HepG2 (cell line): ENCODE data around the gene THOP1. TPM values are rescaled to one million over a fixed set of nuclear protein-coding genes. Genes with fewer than 3 reads are reported as not detected.

ENCODE experiments used
- ATAC-seq: fragments of 200-7000 bp; cut with Tn5 transposase; 3 replicates; pipeline ENCODE4 v1.9.1; 2020; ENCODE audit warnings: mild to moderate bottlenecking, moderate library complexity
- BruUV-seq: library from RNA; stranded (reverse); fragments of 400-500 nt; replicated peaks from 2 replicates; lab custom pipeline; 2021; lab: Mats Ljungman, UMichigan
- CTCF ChIA-PET: fragments of 300-600 bp; formaldehyde crosslinking; extraction: SDS; loops from one replicate; lab custom pipeline; 2021; ENCODE audit warnings: low total read pairs, inconsistent platforms, low intra/inter-chr PET ratio; lab: Yijun Ruan, JAX
- POLR2A ChIA-PET: fragments of 350-600 bp; sonication (Branson Sonifier 250); formaldehyde crosslinking; loops from one replicate; lab custom pipeline; 2020; ENCODE audit warnings: antibody characterized with exemption, inconsistent platforms; lab: Yijun Ruan, JAX
- DNase-seq: peaks from one replicate; pipeline ENCODE4 v3.0.0-alpha.2; 2015; ENCODE audit warnings: low spot score
- FAIRE-seq: peaks from 3 replicates; lab custom pipeline; 2011; peaks lifted over from hg19 to GRCh38; lab: Jason Lieb, UNC
- H2AFZ ChIP-seq: one replicate; pipeline ENCODE4 v1.6.1; 2011; ENCODE audit warnings: low read length, inconsistent platforms
- H3K27ac ChIP-seq: fragments of 300-600 bp; 3 replicates; pipeline ENCODE4 v1.8.0; 2011; ENCODE audit warnings: mixed run types, mild to moderate bottlenecking, mixed read lengths, low read length, inconsistent platforms; ENCODE audit not compliant: insufficient read depth; ENCODE audit errors: extremely low read length
- H3K27me3 ChIP-seq, 2 experiments: fragments of 200-600 bp in 1 of 2; 2 replicates in 1 of 2; 3 replicates in 1 of 2; pipeline versions ENCODE4 v1.6.0 to v1.8.0; 2011; ENCODE audit warnings: low read length in 2 of 2, mild to moderate bottlenecking in 2 of 2, moderate library complexity in 2 of 2, inconsistent platforms in 1 of 2; ENCODE audit not compliant: insufficient read depth in 2 of 2, control insufficient read depth in 1 of 2
- H3K36me3 ChIP-seq, 2 experiments: fragments of 200-600 bp in 1 of 2; replicated peaks in 1 of 2; 2 replicates in 1 of 2; 3 replicates in 1 of 2; pipeline versions ENCODE4 v1.5.1 to v1.8.0; 2011; ENCODE audit warnings: low read length in 2 of 2, inconsistent platforms in 1 of 2; ENCODE audit not compliant: insufficient read depth in 2 of 2, control insufficient read depth in 1 of 2
- H3K4me1 ChIP-seq: 2 replicates; pipeline ENCODE4 v1.5.1; 2012; ENCODE audit warnings: low read length, inconsistent platforms; ENCODE audit not compliant: insufficient read depth
- H3K4me2 ChIP-seq: 2 replicates; pipeline ENCODE4 v1.6.0; 2011; ENCODE audit warnings: low read depth, low read length, inconsistent platforms
- H3K4me3 ChIP-seq, 3 experiments: fragments of 200-600 bp in 1 of 3; sonication (generic), shearing (Covaris generic) in 1 of 3; replicated peaks in 1 of 3; 2 replicates each; pipeline ENCODE4 v1.5.1; 2011 to 2016; ENCODE audit warnings: low read length in 3 of 3, inconsistent platforms in 2 of 3, low read depth in 2 of 3, mild to moderate bottlenecking in 2 of 3, control low read depth in 1 of 3, mixed read lengths in 1 of 3; ENCODE audit not compliant: insufficient read depth in 1 of 3
- H3K79me2 ChIP-seq: one replicate; pipeline ENCODE4 v1.6.1; 2011; ENCODE audit warnings: low read length, inconsistent platforms; ENCODE audit not compliant: insufficient read depth
- H3K9ac ChIP-seq: 2 replicates; pipeline ENCODE4 v1.6.0; 2011; ENCODE audit warnings: mild to moderate bottlenecking, low read depth, low read length, inconsistent platforms; ENCODE audit not compliant: insufficient read depth
- H3K9me3 ChIP-seq: 2 replicates; pipeline ENCODE4 v1.5.1; 2012; ENCODE audit warnings: mild to moderate bottlenecking, low read length
- H4K20me1 ChIP-seq: 2 replicates; pipeline ENCODE4 v1.6.0; 2011; ENCODE audit warnings: inconsistent platforms, mild to moderate bottlenecking, low read length, moderate library complexity; ENCODE audit not compliant: insufficient read depth
- ARNT ChIP-seq: fragments of 450-650 bp; IDR thresholded peaks from 2 replicates; pipeline ENCODE4 v1.6.1; 2017
- ATRX ChIP-seq: sonication (generic); formaldehyde crosslinking; IDR thresholded peaks from 2 replicates; pipeline ENCODE4 v1.4.0; 2020; ENCODE audit warnings: missing genetic modification reagents, borderline replicate concordance
- DPF2 ChIP-seq: sonication (generic); formaldehyde crosslinking; IDR thresholded peaks from 2 replicates; pipeline ENCODE4 v1.4.0; 2020; ENCODE audit warnings: mild to moderate bottlenecking, low read depth, missing genetic modification reagents, borderline replicate concordance
- HNF4A ChIP-seq: sonication (generic); formaldehyde crosslinking; IDR thresholded peaks from 2 replicates; pipeline ENCODE4 v1.4.0; 2020; ENCODE audit warnings: missing genetic modification reagents
- HNRNPK ChIP-seq: fragments of 200-400 bp; formaldehyde crosslinking; IDR thresholded peaks from 2 replicates; pipeline ENCODE4 v1.6.1; 2018; ENCODE audit warnings: low read length, low read depth, moderate library complexity, mild to moderate bottlenecking; ENCODE audit not compliant: poor library complexity, severe bottlenecking
- KAT7 ChIP-seq: IDR thresholded peaks from 2 replicates; pipeline ENCODE4 v1.6.1; 2018; ENCODE audit warnings: borderline replicate concordance, missing compliant biosample characterization
- RFXANK ChIP-seq: IDR thresholded peaks from 2 replicates; pipeline ENCODE4 v1.6.1; 2016
- SRF ChIP-seq: IDR thresholded peaks from 2 replicates; pipeline ENCODE4 v1.6.1; 2011; ENCODE audit warnings: mild to moderate bottlenecking, low read depth, low read length, moderate library complexity
- TEF ChIP-seq: sonication (generic); formaldehyde crosslinking; IDR thresholded peaks from 2 replicates; pipeline ENCODE4 v1.5.0; 2020; ENCODE audit warnings: missing genetic modification reagents
- WIZ ChIP-seq: sonication (generic); formaldehyde crosslinking; IDR thresholded peaks from 2 replicates; pipeline ENCODE4 v1.5.1; 2020; ENCODE audit warnings: mild to moderate bottlenecking, missing genetic modification reagents
- ZFP36 ChIP-seq: fragments of 150-350 bp; IDR thresholded peaks from 2 replicates; pipeline ENCODE4 v1.6.1; 2018; ENCODE audit warnings: borderline replicate concordance, low read length, low read depth; ENCODE audit not compliant: partially characterized antibody
- ZNF326 ChIP-seq: sonication (generic); formaldehyde crosslinking; IDR thresholded peaks from 2 replicates; pipeline ENCODE4 v1.4.0; 2020; ENCODE audit warnings: missing genetic modification reagents, borderline replicate concordance
- ZNF335 ChIP-seq: sonication (generic); formaldehyde crosslinking; IDR thresholded peaks from 2 replicates; pipeline ENCODE4 v1.4.0; 2020; ENCODE audit warnings: missing genetic modification reagents
- ZNF564 ChIP-seq: sonication (generic); formaldehyde crosslinking; IDR thresholded peaks from 2 replicates; pipeline ENCODE4 v1.8.1; 2023; ENCODE audit warnings: mild to moderate bottlenecking, missing genetic modification reagents
- ZNF598 ChIP-seq: sonication (generic); formaldehyde crosslinking; IDR thresholded peaks from 2 replicates; pipeline ENCODE4 v1.5.1; 2020; ENCODE audit warnings: mild to moderate bottlenecking, missing genetic modification reagents, borderline replicate concordance
- ZNF605 ChIP-seq: sonication (generic); formaldehyde crosslinking; IDR thresholded peaks from 2 replicates; pipeline ENCODE4 v1.8.0; 2022; ENCODE audit warnings: mild to moderate bottlenecking, missing genetic modification reagents
- ZNF792 ChIP-seq: IDR thresholded peaks from 2 replicates; pipeline ENCODE4 v1.6.1; 2016
- ZNF839 ChIP-seq: sonication (generic); formaldehyde crosslinking; IDR thresholded peaks from 2 replicates; pipeline ENCODE4 v1.4.0; 2020; ENCODE audit warnings: missing genetic modification reagents, mild to moderate bottlenecking, borderline replicate concordance
- ZSCAN21 ChIP-seq: sonication (generic); formaldehyde crosslinking; IDR thresholded peaks from 2 replicates; pipeline ENCODE4 v1.8.0; 2022; ENCODE audit warnings: mild to moderate bottlenecking, missing genetic modification reagents, moderate library complexity, borderline replicate concordance
- WGBS: methylation state at CpG from one replicate; pipeline ENCODE4 v1.1.6; 2017; ENCODE audit warnings: low lambda C conversion rate; 5-methylcytosine and 5-hydroxymethylcytosine counted together
- in situ Hi-C: cut with HindIII; loops from 2 replicates; pipeline ENCODE4 v1.10.0; 2017; ENCODE audit warnings: low pct_unique_long_range_greater_than_20kb; ENCODE audit not compliant: extremely low pct_ligation_motif_present
- intact Hi-C: fragments of 100-400 bp; cut with micrococcal nuclease; formaldehyde crosslinking; loops from one replicate; pipeline ENCODE4 v1.10.0; 2022; ENCODE audit not compliant: unreplicated experiment
- polyA plus RNA-seq, 8 experiments: library from polyadenylated mRNA; depleted of rRNA in 3 of 8; stranded (reverse) in 7 of 8; unstranded in 1 of 8; fragments of >200 nt; fragmentation: Illumina TruSeq in 4 of 8; extraction: Trizol in 4 of 8; gene quantifications; 2 replicates each; pipeline versions ENCODE4 v1.2.1 to v1.2.3, GENCODE V29; 2011 to 2016; ENCODE audit warnings: low read depth in 4 of 8, missing spikeins in 1 of 8, mixed read lengths in 1 of 8; ENCODE audit not compliant: insufficient read depth in 1 of 8
- total RNA-seq, 5 experiments: library from RNA; depleted of rRNA; stranded (reverse); fragments of >200 nt; fragmentation: Illumina TruSeq; extraction: Trizol; gene quantifications; 2 replicates each; pipeline ENCODE4 v1.2.3, GENCODE V29; 2016; ENCODE audit warnings: low read depth in 1 of 5

The THOP1 gene
- total and polyA plus RNA-seq, 2 of the 13 experiments (the other 11 are each of a cell fraction or from before 2014, with no cell fraction given): 74.4 to 116 TPM

GRCh38 chr19:2840794-2841791 lies 55.8 kb downstream of the THOP1 start, which contains the start of gene ZNF555:
Gene ZNF555 (plus strand): TSS chr19:2841475. CDS start chr19:2841573, 98 bp downstream.
- Histone ChIP-seq H3K4me1 (peaks cover 69% of the 10 kb centered on the region), H2AFZ (no peak within 1 kb of the TSS), H3K27ac (peak within 1 kb of the TSS; percentile 93), H3K79me2 (peaks cover 32% of the 10 kb centered on the region), H3K9ac (peak within 1 kb of the TSS; percentile 91), H3K9me3 (peaks cover 8% of the 10 kb centered on the region; the same call in 1 of the 2 replicates), H3K27me3 (no peaks in the 10 kb centered on the region), H3K4me2 (peak within 1 kb of the TSS; percentile 90), H3K36me3 (peaks cover 0 to 2% of the 10 kb centered on the region in 2 experiments; a peak in 3 of 5 replicates), H4K20me1 (no peaks in the 10 kb centered on the region), H3K4me3 (peak within 1 kb of the TSS; percentile 83 to 93 (median 92))
- TSS peak; percentile 93 for BruUV-seq
- peak; percentile 97 for ATAC-seq
- DNase-seq: peak; percentile 98
- WGBS: 0% methylated on average over 3 of the region's 106 CpGs
- ChIA-PET POLR2A (interaction anchor here (0.6 to 2.4 kb wide), 12 partner anchors 14 to 384 kb away, joined by 3 to 49 read pairs (median 5); partner anchors contain the start of genes LMNB2, SGTA, THOP1 and ZNF554), CTCF (interaction anchor here (0.8 kb wide), 1 partner anchor 22 kb away, joined by 4 read pairs; no protein-coding TSS in a partner anchor)
- peak; percentile 94 for FAIRE-seq
- intact Hi-C loops (loop anchor here (2.0 kb wide), 1 partner anchor 20 kb away; no protein-coding TSS in a partner anchor), in situ Hi-C loops (no loop called here)
- TF ChIP-seq HNRNPK (no peak), ZNF839 (CRISPR knock-in tag) (0 out of 2 replicates have a peak, but pooled peaks have one; percentile 22), ZSCAN21 (CRISPR knock-in tag) (no peak; the same call in 1 of the 2 replicates), ZNF598 (CRISPR knock-in tag) (peak; percentile 84; the same call in 1 of the 2 replicates), ZNF605 (CRISPR knock-in tag) (peak; percentile 84), DPF2 (CRISPR knock-in tag) (0 out of 2 replicates have a peak, but pooled peaks have one; percentile 17), ARNT (no peak), TEF (CRISPR knock-in tag) (no peak), WIZ (no peak), RFXANK (CRISPR knock-in tag) (no peak), ATRX (CRISPR knock-in tag) (no peak), KAT7 (CRISPR knock-in tag) (peak; percentile 27; the same call in 1 of the 2 replicates), ZNF564 (peak; percentile 46; the same call in 1 of the 2 replicates), HNF4A (CRISPR knock-in tag) (peak; percentile 60), ZNF335 (CRISPR knock-in tag) (peak; percentile 21; the same call in 1 of the 2 replicates), ZNF326 (CRISPR knock-in tag) (no peak), SRF (no peak), ZFP36 (no peak), ZNF792 (no peak)
